Measurements from ENCODE around the gene DRGX. TPM values are rescaled to one million over a fixed set of nuclear protein-coding genes. Genes with fewer than 3 reads are reported as not detected.
A peak's percentile ranks its signal among the peaks of the same experiment; 100 is the strongest.

The DRGX gene
- total RNA-seq: 0.18 and 0.19 TPM in 2 replicates
- long read RNA-seq: 0 reads

GRCh38 chr10:49395741-49396665, at the start of gene DRGX:
TSS of gene DRGX (minus strand) at chr10:49396089. CDS start at chr10:49395440, 649 bp downstream.
- no peak within 1 kb of the TSS for H3K27ac Mint-ChIP-seq (ENCODE audit: unreplicated experiment)
- peak within 1 kb of the TSS; percentile 78 for H3K4me3 Mint-ChIP-seq
- H3K27me3 Mint-ChIP-seq (ENCODE audit: low read depth): peaks cover 97% of the 10 kb centered on the region
- no peak for DNase-seq (ENCODE audit: low read depth, low spot score)
- H3K4me1 Mint-ChIP-seq: peaks cover 17% of the 10 kb centered on the region
- TF ChIP-seq, protein P1, sequence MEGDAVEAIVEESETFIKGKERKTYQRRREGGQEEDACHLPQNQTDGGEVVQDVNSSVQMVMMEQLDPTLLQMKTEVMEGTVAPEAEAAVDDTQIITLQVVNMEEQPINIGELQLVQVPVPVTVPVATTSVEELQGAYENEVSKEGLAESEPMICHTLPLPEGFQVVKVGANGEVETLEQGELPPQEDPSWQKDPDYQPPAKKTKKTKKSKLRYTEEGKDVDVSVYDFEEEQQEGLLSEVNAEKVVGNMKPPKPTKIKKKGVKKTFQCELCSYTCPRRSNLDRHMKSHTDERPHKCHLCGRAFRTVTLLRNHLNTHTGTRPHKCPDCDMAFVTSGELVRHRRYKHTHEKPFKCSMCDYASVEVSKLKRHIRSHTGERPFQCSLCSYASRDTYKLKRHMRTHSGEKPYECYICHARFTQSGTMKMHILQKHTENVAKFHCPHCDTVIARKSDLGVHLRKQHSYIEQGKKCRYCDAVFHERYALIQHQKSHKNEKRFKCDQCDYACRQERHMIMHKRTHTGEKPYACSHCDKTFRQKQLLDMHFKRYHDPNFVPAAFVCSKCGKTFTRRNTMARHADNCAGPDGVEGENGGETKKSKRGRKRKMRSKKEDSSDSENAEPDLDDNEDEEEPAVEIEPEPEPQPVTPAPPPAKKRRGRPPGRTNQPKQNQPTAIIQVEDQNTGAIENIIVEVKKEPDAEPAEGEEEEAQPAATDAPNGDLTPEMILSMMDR (conservative IDR thresholded peaks at IDR 0.05): no peak
- no peaks in the 10 kb centered on the region for H3K9me3 Mint-ChIP-seq
- H3K36me3 Mint-ChIP-seq (ENCODE audit: low read depth): no peaks in the 10 kb centered on the region

GRCh38 chr10:49444349-49444748, 48.5 kb upstream of the DRGX start:
- Mint-ChIP-seq H3K4me3 (no peak overlapping the region), H3K27me3 (ENCODE audit: low read depth) (no peaks in the 10 kb centered on the region), H3K9me3 (peaks cover 20% of the 10 kb centered on the region), H3K36me3 (ENCODE audit: low read depth) (peaks cover 19% of the 10 kb centered on the region), H3K27ac (ENCODE audit: unreplicated experiment) (no peak overlapping the region), H3K4me1 (no peaks in the 10 kb centered on the region)
- no peak for DNase-seq (ENCODE audit: low read depth, low spot score)
- TF ChIP-seq, protein P1 (conservative IDR thresholded peaks at IDR 0.05): no peak

DNA sequence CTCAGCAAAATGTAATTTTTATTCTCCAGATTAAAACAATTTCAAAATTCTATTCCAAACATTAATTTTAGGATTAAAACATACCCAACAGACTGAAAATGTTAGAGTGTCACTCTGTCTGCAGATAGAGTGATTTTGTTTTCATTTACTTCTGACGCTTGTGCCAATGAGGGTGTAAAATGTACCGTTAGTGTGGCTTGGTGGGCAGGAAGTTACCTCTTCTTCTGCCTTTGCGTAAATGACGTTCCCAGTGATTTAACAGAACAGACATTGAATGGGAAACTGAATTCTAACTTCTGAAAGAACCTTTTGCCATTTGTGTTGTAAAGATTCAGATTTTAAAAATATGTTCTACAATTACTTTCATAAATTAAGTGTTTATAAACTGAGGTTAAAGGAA, 47.0 kb upstream of the DRGX start:
- Mint-ChIP-seq H3K9me3 (peaks cover 11% of the 10 kb centered on the region), H3K36me3 (ENCODE audit: low read depth) (peaks cover 15% of the 10 kb centered on the region), H3K4me3 (no peak overlapping the region), H3K27ac (ENCODE audit: unreplicated experiment) (no peak overlapping the region), H3K27me3 (ENCODE audit: low read depth) (no peaks in the 10 kb centered on the region), H3K4me1 (no peaks in the 10 kb centered on the region)
- no peak for DNase-seq (ENCODE audit: low read depth, low spot score)
- TF ChIP-seq, protein P1 (conservative IDR thresholded peaks at IDR 0.05): no peak

DNA sequence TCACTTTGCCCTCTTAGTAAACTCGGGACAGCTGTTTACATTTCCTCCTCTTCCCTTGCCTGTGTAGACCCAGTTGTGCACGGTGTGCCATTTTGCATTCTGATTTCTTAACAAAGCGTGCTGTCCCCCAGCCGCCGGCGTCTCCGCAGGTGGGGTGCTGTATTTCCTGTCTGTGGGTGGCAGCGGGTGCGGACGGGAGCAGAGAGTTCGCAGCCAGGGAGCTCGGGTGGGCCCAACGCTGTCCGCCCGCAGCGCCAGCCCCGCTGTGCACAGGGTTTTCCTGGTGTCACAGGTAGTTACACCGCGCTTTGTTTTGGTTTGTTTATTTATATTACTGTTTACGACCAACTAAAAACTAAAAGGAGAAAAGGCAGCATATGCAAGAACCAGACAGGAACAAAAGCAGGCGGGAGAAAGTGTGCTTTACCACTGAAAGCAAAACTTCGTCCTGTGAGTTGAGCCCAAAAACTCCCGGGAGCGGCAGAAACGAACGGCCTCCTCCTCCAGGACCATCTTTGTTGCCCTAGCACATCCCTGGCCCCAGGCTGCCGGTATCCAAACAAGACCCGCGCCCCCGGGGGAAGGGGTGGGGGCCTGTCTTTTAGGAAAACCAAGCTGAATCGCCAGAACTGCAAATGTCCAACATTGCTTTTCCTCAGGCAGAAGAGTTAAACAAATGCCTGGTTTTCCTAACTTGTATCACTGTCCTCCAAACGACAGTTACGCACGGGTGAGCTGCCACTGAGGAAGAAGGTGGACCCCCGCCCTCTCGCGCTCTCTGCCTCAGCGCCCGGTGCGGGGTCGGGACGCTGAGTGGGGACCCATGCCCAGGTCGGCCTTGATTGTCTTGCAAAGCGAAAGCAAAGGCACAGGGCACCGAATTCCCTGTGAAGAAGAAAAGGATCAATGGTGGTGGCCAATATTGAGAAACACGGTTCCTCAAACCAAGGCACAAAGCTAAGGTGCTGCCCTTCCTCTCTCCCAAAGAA, 45.9 kb upstream of the DRGX start:
- no peaks in the 10 kb centered on the region for H3K4me1 Mint-ChIP-seq
- H3K36me3 Mint-ChIP-seq (ENCODE audit: low read depth): peaks cover 15% of the 10 kb centered on the region
- H3K9me3 Mint-ChIP-seq: peaks cover 11% of the 10 kb centered on the region
- no peak overlapping the region for H3K4me3 Mint-ChIP-seq
- no peak for DNase-seq (ENCODE audit: low read depth, low spot score)
- TF ChIP-seq, protein P1 (conservative IDR thresholded peaks at IDR 0.05): no peak
- no peaks in the 10 kb centered on the region for H3K27me3 Mint-ChIP-seq (ENCODE audit: low read depth)
- no peak overlapping the region for H3K27ac Mint-ChIP-seq (ENCODE audit: unreplicated experiment)

- Mint-ChIP-seq H3K27me3 (ENCODE audit: low read depth) (no peaks in the 10 kb centered on the region), H3K9me3 (peaks cover 14% of the 10 kb centered on the region), H3K4me3 (no peak overlapping the region), H3K4me1 (no peaks in the 10 kb centered on the region), H3K27ac (ENCODE audit: unreplicated experiment) (no peak overlapping the region), H3K36me3 (ENCODE audit: low read depth) (peaks cover 19% of the 10 kb centered on the region)
- TF ChIP-seq, protein P1 (conservative IDR thresholded peaks at IDR 0.05): no peak
- DNase-seq (ENCODE audit: low read depth, low spot score): no peak
Measured at GRCh38 chr10:49435225-49435624, 39.3 kb upstream of the DRGX start.

All from neural crest cell (in vitro differentiated cells).